Naive B cell (primary cell): ENCODE results near the gene UBE4B. TPM values are rescaled to one million over a fixed set of nuclear protein-coding genes. Genes with fewer than 3 reads are reported as not detected.
"Not testable (repeated sequence)": the region's sequence is repeated elsewhere in the genome, so short reads cannot be mapped to it uniquely, and the experiment has no call there.

Experiments
- ATAC-seq, 2 donors: fragments of 150-1000 bp; cut with Tn5 transposase; 2 replicates each; pipeline ENCODE4 v1.10.0; 2021; ENCODE audit warnings: low read depth in 2 of 2, mild to moderate bottlenecking in 2 of 2, moderate library complexity in 2 of 2
- DNase-seq: peaks from one replicate; pipeline ENCODE4 v3.0.0; 2022
- H3K27ac Mint-ChIP-seq, 6 donors: one replicate each; pipeline ENCODE4 v1.8.0; 2020 to 2022; ENCODE audit warnings: mild to moderate bottlenecking in 6 of 6, mixed read lengths in 6 of 6, moderate library complexity in 5 of 6, inconsistent platforms in 2 of 6
- H3K27me3 Mint-ChIP-seq, 3 donors: one replicate each; pipeline ENCODE4 v1.8.0; 2021 to 2022; ENCODE audit warnings: mixed read lengths in 3 of 3, mild to moderate bottlenecking in 1 of 3
- H3K36me3 Mint-ChIP-seq, 2 donors: one replicate each; pipeline ENCODE4 v1.8.0; 2020 to 2022; ENCODE audit warnings: mixed read lengths in 2 of 2, inconsistent platforms in 1 of 2, mild to moderate bottlenecking in 1 of 2
- H3K4me1 Mint-ChIP-seq, 3 donors: one replicate each; pipeline ENCODE4 v1.8.0; 2020 to 2022; ENCODE audit warnings: mixed read lengths in 3 of 3, inconsistent platforms in 1 of 3, mild to moderate bottlenecking in 1 of 3, moderate library complexity in 1 of 3
- H3K4me3 Mint-ChIP-seq, 8 donors: one replicate each; pipeline ENCODE4 v1.8.0; 2020 to 2022; ENCODE audit warnings: mild to moderate bottlenecking in 8 of 8, mixed read lengths in 8 of 8, moderate library complexity in 8 of 8, inconsistent platforms in 2 of 8
- H3K9me3 Mint-ChIP-seq, 7 donors: one replicate each; pipeline ENCODE4 v1.8.0; 2020 to 2022; ENCODE audit warnings: mixed read lengths in 7 of 7, mild to moderate bottlenecking in 5 of 7, inconsistent platforms in 2 of 7, moderate library complexity in 1 of 7
- polyA plus RNA-seq, 6 donors: library from polyadenylated mRNA; unstranded; fragments of 300-500 nt; fragmentation: Illumina TruSeq; gene quantifications; one replicate each; pipeline ENCODE4 v1.2.3, GENCODE V29; 2021; ENCODE audit warnings: low read depth in 6 of 6

UBE4B gene
- polyA plus RNA-seq, 6 donors from 2014 or later: 2.0 to 11.7 (median 7.8) TPM

- ATAC-seq (no peak), DNase-seq (no peak)
- H3K4me3 Mint-ChIP-seq: peak overlapping the region; percentile 88 to 93 (median 92)
- no peaks in the 10 kb centered on the region for H3K9me3 Mint-ChIP-seq
- H3K4me1 Mint-ChIP-seq: peaks cover 17 to 29% (median 23%) of the 10 kb centered on the region in 3 donors
- no peaks in the 10 kb centered on the region for H3K36me3 Mint-ChIP-seq
- H3K27ac Mint-ChIP-seq: peak overlapping the region in 4 of 6 donors; percentile 52 to 86 (median 82)
- H3K27me3 Mint-ChIP-seq: peaks cover 0 to 15% (median 0%) of the 10 kb centered on the region in 3 donors
These were observed 176.8 kb downstream of the UBE4B start for GRCh38 chr1:10209590-10209904.

- Mint-ChIP-seq H3K36me3 (no peaks in the 10 kb centered on the region), H3K4me3 (peak within 1 kb of the TSS; percentile 88 to 93 (median 92))
These were observed 177.4 kb downstream of the UBE4B start, which contains the start of gene KIF1B for GRCh38 chr1:10209905-10210810. KIF1B (plus strand) TSS chr1:10210570; CDS start chr1:10232329, 21,759 bp downstream.

GRCh38 chr1:10210841-10211804 is 178.4 kb downstream of the UBE4B start:
- DNase-seq: no peak
- ATAC-seq: no peak
- H3K36me3 Mint-ChIP-seq: no peaks in the 10 kb centered on the region

More at GRCh38 chr1:10209905-10210810, 177.4 kb downstream of the UBE4B start, which contains the start of gene KIF1B:
- peak; percentile 98 for DNase-seq
- peak; percentile 98 for ATAC-seq
- H3K9me3 Mint-ChIP-seq: no peaks in the 10 kb centered on the region
- peaks cover 0 to 15% (median 0%) of the 10 kb centered on the region in 3 donors for H3K27me3 Mint-ChIP-seq
- H3K27ac Mint-ChIP-seq: peak within 1 kb of the TSS; percentile 81 to 89 (median 85)
- H3K4me1 Mint-ChIP-seq: peaks cover 17 to 29% (median 23%) of the 10 kb centered on the region in 3 donors

GRCh38 chr1:10211805-10212410 is 179.2 kb downstream of the UBE4B start:
- peak overlapping the region in 3 of 6 donors; percentile 9 to 62 (median 16) for H3K27ac Mint-ChIP-seq
- H3K4me3 Mint-ChIP-seq: peak overlapping the region; percentile 59 to 89 (median 85)
- peaks cover 0 to 5% (median 0%) of the 10 kb centered on the region in 3 donors for H3K27me3 Mint-ChIP-seq
- H3K36me3 Mint-ChIP-seq: no peaks in the 10 kb centered on the region
- H3K4me1 Mint-ChIP-seq: peaks cover 24 to 42% (median 31%) of the 10 kb centered on the region in 3 donors
- H3K9me3 Mint-ChIP-seq: no peaks in the 10 kb centered on the region
- no peak for ATAC-seq
- no peak for DNase-seq

More at GRCh38 chr1:10210841-10211804, 178.4 kb downstream of the UBE4B start:
- Mint-ChIP-seq H3K9me3 (no peaks in the 10 kb centered on the region), H3K4me3 (peak overlapping the region; percentile 59 to 89 (median 85)), H3K27ac (peak overlapping the region; percentile 16 to 89 (median 78)), H3K4me1 (peaks cover 18 to 37% (median 25%) of the 10 kb centered on the region in 3 donors), H3K27me3 (peaks cover 0 to 11% (median 0%) of the 10 kb centered on the region in 3 donors)

- DNase-seq (no peak), ATAC-seq (no peak)
- no peaks in the 10 kb centered on the region for H3K36me3 Mint-ChIP-seq
- H3K4me3 Mint-ChIP-seq: peak overlapping the region; percentile 59 to 89 (median 85)
- H3K9me3 Mint-ChIP-seq: no peaks in the 10 kb centered on the region
- peaks cover 0 to 5% (median 0%) of the 10 kb centered on the region in 3 donors for H3K27me3 Mint-ChIP-seq
- peak overlapping the region in 2 of 6 donors; percentile 39 to 74 for H3K27ac Mint-ChIP-seq
- peaks cover 25 to 42% (median 34%) of the 10 kb centered on the region in 3 donors for H3K4me1 Mint-ChIP-seq
These were observed 179.7 kb downstream of the UBE4B start for GRCh38 chr1:10212476-10212875.

- H3K27ac Mint-ChIP-seq: no peak overlapping the region
- H3K4me3 Mint-ChIP-seq: peak overlapping the region in 1 of 8 donors; percentile 56
- H3K27me3 Mint-ChIP-seq: peaks cover 0 to 5% (median 0%) of the 10 kb centered on the region in 3 donors
- H3K4me1 Mint-ChIP-seq: peaks cover 32 to 42% (median 36%) of the 10 kb centered on the region in 3 donors
- DNase-seq (no peak), ATAC-seq (no peak)
- no peaks in the 10 kb centered on the region for H3K36me3 Mint-ChIP-seq
- H3K9me3 Mint-ChIP-seq: no peaks in the 10 kb centered on the region
These were observed 180.5 kb downstream of the UBE4B start for GRCh38 chr1:10213186-10213705.

GRCh38 chr1:10216090-10216749 is 183.5 kb downstream of the UBE4B start:
- Mint-ChIP-seq H3K27me3 (no peaks in the 10 kb centered on the region), H3K4me1 (peaks cover 25 to 33% (median 28%) of the 10 kb centered on the region in 3 donors), H3K27ac (peak overlapping the region in 2 of 6 donors; percentile 26 to 89), H3K36me3 (no peaks in the 10 kb centered on the region), H3K4me3 (peak overlapping the region in 3 of 8 donors; percentile 17 to 30 (median 26)), H3K9me3 (no peaks in the 10 kb centered on the region)
- ATAC-seq: peak in 1 of 2 donors; percentile 32
- no peak for DNase-seq

- peak overlapping the region in 1 of 6 donors; percentile 43 for H3K27ac Mint-ChIP-seq
- DNase-seq (no peak), ATAC-seq (no peak)
- no peaks in the 10 kb centered on the region for H3K36me3 Mint-ChIP-seq
- no peaks in the 10 kb centered on the region for H3K27me3 Mint-ChIP-seq
- H3K9me3 Mint-ChIP-seq: no peaks in the 10 kb centered on the region
- H3K4me3 Mint-ChIP-seq: no peak overlapping the region
- peaks cover 14 to 20% (median 20%) of the 10 kb centered on the region in 3 donors for H3K4me1 Mint-ChIP-seq
These were observed 185.1 kb downstream of the UBE4B start for GRCh38 chr1:10217748-10218441.

- DNase-seq: no peak
- no peak overlapping the region for H3K27ac Mint-ChIP-seq
- no peaks in the 10 kb centered on the region for H3K9me3 Mint-ChIP-seq
- ATAC-seq: no peak
- no peak overlapping the region for H3K4me3 Mint-ChIP-seq
- H3K4me1 Mint-ChIP-seq: peaks cover 14 to 15% (median 14%) of the 10 kb centered on the region in 3 donors
- no peaks in the 10 kb centered on the region for H3K27me3 Mint-ChIP-seq
- no peaks in the 10 kb centered on the region for H3K36me3 Mint-ChIP-seq
These were observed 187.4 kb downstream of the UBE4B start for GRCh38 chr1:10220200-10220599.

GRCh38 chr1:10220657-10221056 is 187.9 kb downstream of the UBE4B start:
- H3K4me3 Mint-ChIP-seq, H3K9me3 Mint-ChIP-seq, ATAC-seq, H3K27ac Mint-ChIP-seq, H3K36me3 Mint-ChIP-seq, H3K27me3 Mint-ChIP-seq, DNase-seq: not testable (repeated sequence)
- H3K4me1 Mint-ChIP-seq: peaks cover 15 to 18% (median 16%) of the 10 kb centered on the region in 3 donors

- DNase-seq: no peak
- Mint-ChIP-seq H3K9me3 (no peaks in the 10 kb centered on the region), H3K27me3 (no peaks in the 10 kb centered on the region), H3K4me3 (no peak overlapping the region), H3K27ac (no peak overlapping the region), H3K36me3 (no peaks in the 10 kb centered on the region), H3K4me1 (peaks cover 0 to 8% (median 5%) of the 10 kb centered on the region in 3 donors)
- no peak for ATAC-seq
These were observed 192.8 kb downstream of the UBE4B start for GRCh38 chr1:10225573-10225972.
